Stimulated activated CD4-positive, alpha-beta T cell treated with anti-CD3 and anti-CD28 coated beads, Interleukin-1b, Interleukin-23, amount 100 ng/mL, for 48 hours (primary cell): Measurements from ENCODE around the gene COL4A1.

ENCODE experiments used
- DNase-seq: peaks from one replicate; pipeline ENCODE4 v3.0.0-alpha.2; 2020

COL4A1 gene

GRCh38 chr13:110254751-110255553 is 52.0 kb downstream of the COL4A1 start:
- DNase-seq, result no peak

- no peak for DNase-seq
Measured at GRCh38 chr13:110254151-110254679, 52.7 kb downstream of the COL4A1 start.

- DNase-seq, result no peak
Measured at GRCh38 chr13:110251193-110251819, 55.7 kb downstream of the COL4A1 start.

- DNase-seq, result no peak
Measured at GRCh38 chr13:110250258-110250891, 56.6 kb downstream of the COL4A1 start.

GRCh38 chr13:110249326-110249725 is 57.6 kb downstream of the COL4A1 start:
- no peak for DNase-seq

- no peak for DNase-seq
Measured at GRCh38 chr13:110248449-110249143, 58.4 kb downstream of the COL4A1 start.

- DNase-seq, result no peak
Measured at GRCh38 chr13:110246530-110246929, 60.4 kb downstream of the COL4A1 start.

- no peak for DNase-seq
Measured at GRCh38 chr13:110245416-110245899, 61.5 kb downstream of the COL4A1 start.

GRCh38 chr13:110244976-110245375 is 62.0 kb downstream of the COL4A1 start:
- no peak for DNase-seq

- DNase-seq, result no peak
Measured at GRCh38 chr13:110244071-110244830, 62.7 kb downstream of the COL4A1 start.

- DNase-seq, result no peak
Measured at GRCh38 chr13:110242615-110243014, 64.3 kb downstream of the COL4A1 start.

GRCh38 chr13:110240943-110241342 is 66.0 kb downstream of the COL4A1 start:
- DNase-seq, result no peak

- DNase-seq, result no peak
Measured at GRCh38 chr13:110240352-110240751, 66.6 kb downstream of the COL4A1 start.

GRCh38 chr13:110239280-110240125 is 67.5 kb downstream of the COL4A1 start:
- DNase-seq, result no peak

GRCh38 chr13:110238818-110239195 is 68.2 kb downstream of the COL4A1 start:
- no peak for DNase-seq

GRCh38 chr13:110237875-110238817 is 68.8 kb downstream of the COL4A1 start:
- no peak for DNase-seq

GRCh38 chr13:110236831-110237261 is 70.1 kb downstream of the COL4A1 start:
- no peak for DNase-seq

- DNase-seq, result no peak
Measured at GRCh38 chr13:110236431-110236830, 70.5 kb downstream of the COL4A1 start.

GRCh38 chr13:110234532-110234931 is 72.4 kb downstream of the COL4A1 start:
- DNase-seq, result no peak

- DNase-seq, result no peak
Measured at GRCh38 chr13:110233951-110234280, 73.0 kb downstream of the COL4A1 start.
